Fibroblast of lung (primary cell): ENCODE measurements around the gene WEE1.

Source experiments
- EZH2 ChIP-seq: IDR thresholded peaks from 2 replicates; pipeline ENCODE4 v1.5.1; 2012; ENCODE audit warnings: low read length, control low read depth, mild to moderate bottlenecking; ENCODE audit errors: missing control alignments
- TF ChIP-seq, protein P1 (sequence below), 2 donors: IDR thresholded peaks in 1 of 2; conservative IDR thresholded peaks in 1 of 2; 1 replicate in 1 of 2; 2 replicates in 1 of 2; pipeline ENCODE4 v1.5.1; 2011 to 2012; ENCODE audit warnings: low read length in 2 of 2, control low read depth in 1 of 2, inconsistent platforms in 1 of 2, low read depth in 1 of 2, mild to moderate bottlenecking in 1 of 2

DNA sequence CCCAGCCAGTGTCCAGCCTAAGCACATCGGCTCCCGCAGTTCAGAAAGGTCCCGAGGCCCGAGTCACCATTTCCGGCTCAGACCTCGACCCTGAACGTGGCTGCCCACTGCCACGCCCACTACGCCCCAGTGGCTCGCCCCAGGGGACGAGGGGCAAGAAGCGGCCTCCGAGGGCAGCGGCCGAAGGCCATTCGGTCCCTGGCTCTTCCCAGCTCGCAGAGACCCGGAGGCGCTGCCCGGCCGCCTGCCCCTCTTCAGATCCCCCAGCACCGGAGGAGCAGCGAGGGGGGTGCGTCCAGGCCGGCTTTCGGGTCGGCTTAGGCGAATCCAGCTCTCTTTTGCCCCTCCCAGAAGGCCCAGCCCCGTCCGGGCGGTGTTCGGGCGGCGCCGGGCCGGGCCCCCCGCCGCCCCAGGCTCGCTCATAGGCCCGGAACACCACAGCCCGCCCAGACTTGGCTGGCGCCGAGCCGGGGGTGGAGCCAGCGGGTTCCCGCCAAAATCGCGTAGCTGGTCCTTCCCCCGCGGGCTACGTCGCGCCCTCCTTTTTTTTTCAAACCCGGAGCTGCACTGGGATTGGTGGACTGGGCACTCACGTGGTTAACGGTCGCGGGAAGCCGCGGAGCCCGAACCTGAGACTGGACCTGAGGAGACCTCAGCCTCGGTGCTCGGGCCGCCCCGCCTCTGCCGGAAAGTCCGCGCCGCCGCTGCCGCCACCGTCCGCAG lies at the start of gene WEE1:
- TF ChIP-seq, protein P1, sequence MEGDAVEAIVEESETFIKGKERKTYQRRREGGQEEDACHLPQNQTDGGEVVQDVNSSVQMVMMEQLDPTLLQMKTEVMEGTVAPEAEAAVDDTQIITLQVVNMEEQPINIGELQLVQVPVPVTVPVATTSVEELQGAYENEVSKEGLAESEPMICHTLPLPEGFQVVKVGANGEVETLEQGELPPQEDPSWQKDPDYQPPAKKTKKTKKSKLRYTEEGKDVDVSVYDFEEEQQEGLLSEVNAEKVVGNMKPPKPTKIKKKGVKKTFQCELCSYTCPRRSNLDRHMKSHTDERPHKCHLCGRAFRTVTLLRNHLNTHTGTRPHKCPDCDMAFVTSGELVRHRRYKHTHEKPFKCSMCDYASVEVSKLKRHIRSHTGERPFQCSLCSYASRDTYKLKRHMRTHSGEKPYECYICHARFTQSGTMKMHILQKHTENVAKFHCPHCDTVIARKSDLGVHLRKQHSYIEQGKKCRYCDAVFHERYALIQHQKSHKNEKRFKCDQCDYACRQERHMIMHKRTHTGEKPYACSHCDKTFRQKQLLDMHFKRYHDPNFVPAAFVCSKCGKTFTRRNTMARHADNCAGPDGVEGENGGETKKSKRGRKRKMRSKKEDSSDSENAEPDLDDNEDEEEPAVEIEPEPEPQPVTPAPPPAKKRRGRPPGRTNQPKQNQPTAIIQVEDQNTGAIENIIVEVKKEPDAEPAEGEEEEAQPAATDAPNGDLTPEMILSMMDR (conservative IDR thresholded peaks at IDR 0.05 in 1 of 2, IDR thresholded peaks at IDR 0.05 in 1 of 2; ENCODE audit: low read depth in 1 of 2, low read length in 2 of 2) = no peak
- no peak for TF ChIP-seq EZH2
